HEK293 (cell line): ENCODE measurements around the gene MTMR3.

ENCODE experiments used
- ZNF112 ChIP-seq: fragments of 450-650 bp; formaldehyde crosslinking; IDR thresholded peaks from 2 replicates; pipeline ENCODE4 v1.5.0; 2017; ENCODE audit warnings: missing biosample characterization, missing genetic modification characterization
- ZNF416 ChIP-seq: fragments of 450-650 bp; formaldehyde crosslinking; IDR thresholded peaks from 2 replicates; pipeline ENCODE4 v1.5.1; 2016; ENCODE audit warnings: missing biosample characterization, missing genetic modification characterization
- TF ChIP-seq, protein P1 (sequence below): fragments of 450-650 bp; formaldehyde crosslinking; IDR thresholded peaks from 2 replicates; pipeline ENCODE4 v1.5.1; 2016; ENCODE audit warnings: missing biosample characterization, missing genetic modification characterization
- TF ChIP-seq, protein P2 (sequence below): fragments of 450-650 bp; formaldehyde crosslinking; IDR thresholded peaks from 2 replicates; pipeline ENCODE4 v1.5.1; 2016; ENCODE audit warnings: missing biosample characterization, missing genetic modification characterization

DNA sequence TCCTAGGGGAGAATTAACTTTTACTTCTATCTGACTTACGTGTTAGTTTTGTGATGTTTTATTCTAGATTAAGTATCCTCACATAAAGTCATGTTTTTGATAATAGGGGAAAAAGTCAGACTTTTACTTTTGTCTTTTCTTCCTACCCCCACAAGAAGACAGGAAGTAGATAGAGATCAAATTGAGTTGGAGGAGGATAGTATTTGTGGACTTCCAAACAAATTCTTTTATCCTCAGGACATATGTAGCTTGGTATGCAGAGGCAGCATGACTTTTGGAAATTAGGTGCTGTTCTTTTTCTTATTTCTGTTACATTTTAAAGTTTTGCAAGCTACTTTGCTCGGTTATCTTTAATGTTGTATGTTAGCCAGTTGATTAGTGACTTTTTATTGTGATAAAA, 61.4 kb downstream of the MTMR3 start:
- TF ChIP-seq ZNF416 (no peak), ZNF112 (tag by site-specific recombination) (no peak)
- TF ChIP-seq, protein P1, sequence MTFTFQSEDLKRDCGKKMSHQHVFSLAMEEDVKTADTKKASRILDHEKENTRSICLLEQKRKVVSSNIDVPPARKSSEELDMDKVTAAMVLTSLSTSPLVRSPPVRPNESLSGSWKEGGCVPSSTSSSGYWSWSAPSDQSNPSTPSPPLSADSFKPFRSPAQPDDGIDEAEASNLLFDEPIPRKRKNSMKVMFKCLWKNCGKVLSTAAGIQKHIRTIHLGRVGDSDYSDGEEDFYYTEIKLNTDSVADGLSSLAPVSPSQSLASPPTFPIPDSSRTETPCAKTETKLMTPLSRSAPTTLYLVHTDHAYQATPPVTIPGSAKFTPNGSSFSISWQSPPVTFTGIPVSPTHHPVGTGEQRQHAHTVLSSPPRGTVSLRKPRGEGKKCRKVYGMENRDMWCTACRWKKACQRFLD (tag by site-specific recombination) = no peak
- TF ChIP-seq, protein P2, sequence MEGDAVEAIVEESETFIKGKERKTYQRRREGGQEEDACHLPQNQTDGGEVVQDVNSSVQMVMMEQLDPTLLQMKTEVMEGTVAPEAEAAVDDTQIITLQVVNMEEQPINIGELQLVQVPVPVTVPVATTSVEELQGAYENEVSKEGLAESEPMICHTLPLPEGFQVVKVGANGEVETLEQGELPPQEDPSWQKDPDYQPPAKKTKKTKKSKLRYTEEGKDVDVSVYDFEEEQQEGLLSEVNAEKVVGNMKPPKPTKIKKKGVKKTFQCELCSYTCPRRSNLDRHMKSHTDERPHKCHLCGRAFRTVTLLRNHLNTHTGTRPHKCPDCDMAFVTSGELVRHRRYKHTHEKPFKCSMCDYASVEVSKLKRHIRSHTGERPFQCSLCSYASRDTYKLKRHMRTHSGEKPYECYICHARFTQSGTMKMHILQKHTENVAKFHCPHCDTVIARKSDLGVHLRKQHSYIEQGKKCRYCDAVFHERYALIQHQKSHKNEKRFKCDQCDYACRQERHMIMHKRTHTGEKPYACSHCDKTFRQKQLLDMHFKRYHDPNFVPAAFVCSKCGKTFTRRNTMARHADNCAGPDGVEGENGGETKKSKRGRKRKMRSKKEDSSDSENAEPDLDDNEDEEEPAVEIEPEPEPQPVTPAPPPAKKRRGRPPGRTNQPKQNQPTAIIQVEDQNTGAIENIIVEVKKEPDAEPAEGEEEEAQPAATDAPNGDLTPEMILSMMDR (tag by site-specific recombination) = no peak
